ENCODE measurements around the gene PELI2.

DNA sequence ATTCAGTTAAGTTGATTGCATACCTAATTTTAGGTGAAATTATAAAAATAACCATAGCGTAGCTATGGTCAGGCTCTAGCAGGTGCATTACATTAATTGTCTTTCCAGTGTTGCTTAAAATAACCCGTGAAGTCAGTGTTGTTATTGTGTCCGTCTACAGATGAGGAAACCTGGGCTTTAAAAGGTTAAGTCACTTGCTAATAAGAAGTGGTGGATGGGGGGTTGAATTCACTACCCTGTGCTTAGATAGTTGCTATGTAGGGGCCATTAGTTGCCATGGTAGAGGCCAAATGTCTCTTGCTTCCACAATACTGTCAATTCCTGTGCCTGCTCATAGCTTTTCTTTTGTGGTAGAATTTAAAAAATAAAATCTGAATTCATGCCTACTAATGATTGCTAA is 174.8 kb downstream of the PELI2 start:
- TF ChIP-seq GATA2 (IDR thresholded peaks at IDR 0.05; ENCODE audit: low read depth, low read length), result no peak
- no peak for TF ChIP-seq GATA3 (IDR thresholded peaks at IDR 0.05; ENCODE audit: low read depth, low read length)

All from SH-SY5Y (cell line).